SK-MEL-5 (cell line): ENCODE data around the gene BEND7. TPM values are rescaled to one million over a fixed set of nuclear protein-coding genes. Genes with fewer than 3 reads are reported as not detected.
A peak's percentile ranks its signal among the peaks of the same experiment; 100 is the strongest.

Source experiments
- DNase-seq: peaks from one replicate; pipeline ENCODE4 v3.0.0-alpha.2; 2016; ENCODE audit warnings: low read depth, low spot score
- in situ Hi-C: cut with HindIII; loops from 2 replicates; pipeline ENCODE4 v1.10.0; 2016; ENCODE audit warnings: low sequenced_read_pairs, high pct_unique_total_duplicates, low pct_unique_long_range_greater_than_20kb
- total RNA-seq: library from RNA; depleted of rRNA; stranded (reverse); fragments of >200 nt; shearing (Covaris generic); gene quantifications from 2 replicates; pipeline ENCODE4 v1.2.3, GENCODE V29; 2014

BEND7 gene
- total RNA-seq, 1 experiment from 2014 or later: 4.1 TPM

DNA sequence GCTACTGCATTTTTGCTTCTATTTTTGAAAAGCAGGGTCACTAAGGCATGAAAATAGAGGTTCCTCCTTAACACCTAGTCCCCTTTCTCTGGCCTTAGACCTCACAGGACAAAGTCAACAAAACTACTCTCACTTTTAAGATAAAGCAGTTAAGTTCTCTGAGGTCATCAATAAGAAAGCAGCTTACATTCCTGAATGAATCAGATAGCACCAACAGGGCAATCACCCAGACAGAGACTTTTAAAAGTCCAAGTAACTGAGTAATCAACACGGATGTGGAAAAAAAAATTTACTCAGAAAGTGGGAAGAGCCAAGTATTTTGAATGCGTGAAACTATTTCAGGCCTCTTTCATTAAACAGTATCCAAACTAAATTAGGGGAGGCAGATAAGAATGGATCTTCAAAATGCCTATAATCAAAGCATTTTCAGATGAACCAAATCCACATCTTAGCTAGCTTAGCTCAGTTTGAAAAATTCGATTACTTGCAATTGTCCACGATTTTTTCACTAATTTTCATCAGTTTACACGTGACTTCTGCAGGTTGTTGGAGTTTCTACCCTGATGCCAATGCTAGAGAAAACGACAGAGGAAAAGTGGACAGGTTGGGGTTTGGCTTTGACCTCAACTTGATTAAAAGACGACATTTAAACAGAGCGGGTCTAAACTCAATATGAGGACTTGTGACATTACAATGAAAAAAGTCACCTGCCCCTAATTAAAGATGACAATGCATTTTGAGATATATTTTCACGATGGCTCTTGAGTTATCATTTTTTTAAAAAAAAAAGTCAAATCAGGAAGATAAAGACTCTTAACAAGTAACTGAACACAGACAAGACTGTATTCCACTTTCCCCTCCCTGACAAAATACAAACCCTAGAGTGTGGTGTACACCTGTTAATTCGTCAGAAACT lies 1.6 kb downstream of the BEND7 start:
- in situ Hi-C loops: no loop called here
- DNase-seq: no peak

DNA sequence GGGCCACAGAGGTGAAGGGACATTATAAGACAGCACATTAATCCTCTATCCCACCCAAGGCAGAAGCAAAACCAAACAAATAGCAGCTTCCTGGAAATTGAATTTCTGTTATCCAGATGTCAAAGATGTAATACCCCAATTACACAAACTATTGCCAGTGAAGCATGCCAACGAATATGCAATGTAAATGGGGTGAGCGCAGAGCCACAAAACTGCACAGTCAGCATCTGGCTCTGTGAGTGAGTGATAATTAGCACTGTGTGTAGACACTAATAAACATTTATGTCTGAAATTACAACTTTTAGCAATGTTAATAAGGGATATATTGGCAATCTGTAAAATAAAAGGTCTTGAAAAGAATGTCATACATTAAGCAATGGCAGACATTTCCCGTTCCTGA lies 3.2 kb downstream of the BEND7 start:
- in situ Hi-C loops: no loop called here
- DNase-seq: no peak

DNA sequence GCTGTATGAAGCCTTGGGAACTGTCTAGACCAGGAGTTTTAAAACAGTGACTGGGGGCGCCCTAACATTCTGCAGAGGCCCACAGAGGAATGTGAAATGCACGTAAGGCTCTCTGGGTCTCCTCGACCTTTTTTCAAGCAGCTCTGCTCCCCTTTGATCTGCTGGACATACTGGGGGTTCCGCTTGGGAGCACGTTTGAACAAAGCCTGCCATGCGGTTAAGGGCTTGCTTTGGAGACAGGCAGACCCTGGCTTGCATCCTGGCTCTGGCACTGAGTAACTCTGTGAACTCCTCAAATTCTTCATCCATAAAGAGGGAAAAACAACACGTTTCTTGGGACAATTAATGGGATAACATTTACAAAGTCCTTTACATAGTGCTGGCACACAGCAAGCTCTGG lies 7.8 kb downstream of the BEND7 start:
- in situ Hi-C loops: no loop called here
- DNase-seq: no peak

DNA sequence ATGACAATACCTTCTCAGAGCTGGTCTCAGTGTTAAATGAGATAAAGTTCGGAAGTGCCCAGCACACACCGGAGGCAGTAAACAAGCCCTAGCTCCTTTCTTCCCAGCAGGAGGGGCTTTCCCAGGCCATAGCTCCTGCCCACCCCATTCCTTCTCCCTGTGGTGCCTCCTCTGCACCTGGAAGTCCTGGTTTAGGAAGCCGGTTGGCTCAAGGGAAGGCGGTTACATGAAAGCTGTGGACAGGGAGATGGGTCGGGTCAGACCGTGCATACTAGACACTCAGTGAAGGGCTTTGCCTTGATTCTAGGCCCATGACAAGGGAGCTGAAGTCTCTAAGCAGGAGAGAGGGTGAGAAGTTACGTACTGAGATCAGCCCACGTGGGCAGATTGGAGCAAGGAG lies 8.6 kb downstream of the BEND7 start:
- in situ Hi-C loops: no loop called here
- no peak for DNase-seq

DNA sequence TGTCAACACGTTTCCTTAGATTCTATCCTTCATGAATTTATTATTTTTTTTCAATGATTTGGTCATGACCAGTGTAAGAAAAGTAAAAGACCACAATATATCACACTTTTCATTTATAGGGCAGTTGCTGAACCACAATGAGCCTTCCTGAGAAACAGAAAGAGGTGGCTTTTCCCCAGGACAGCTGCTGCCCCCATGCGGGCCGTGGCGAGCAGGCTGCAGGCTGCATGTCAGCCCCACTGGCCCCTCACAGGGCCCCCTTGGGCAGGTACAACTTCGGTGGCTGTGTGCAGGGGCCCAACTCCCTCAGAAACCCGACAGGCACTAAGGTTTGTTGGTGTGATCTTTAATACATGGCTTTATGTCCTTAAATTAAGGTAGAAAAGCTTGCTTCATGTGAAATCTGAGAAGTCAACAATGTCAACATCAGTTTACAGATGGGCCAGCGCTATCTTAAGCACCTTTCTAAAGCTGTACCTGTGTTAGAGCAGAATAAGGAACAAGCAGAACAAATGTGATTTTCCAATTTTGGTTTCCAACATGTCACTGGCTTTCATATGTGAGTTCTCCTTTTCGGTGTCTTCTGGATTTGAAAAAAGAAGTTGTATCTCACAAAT lies 10.6 kb downstream of the BEND7 start:
- in situ Hi-C loops: no loop called here

DNA sequence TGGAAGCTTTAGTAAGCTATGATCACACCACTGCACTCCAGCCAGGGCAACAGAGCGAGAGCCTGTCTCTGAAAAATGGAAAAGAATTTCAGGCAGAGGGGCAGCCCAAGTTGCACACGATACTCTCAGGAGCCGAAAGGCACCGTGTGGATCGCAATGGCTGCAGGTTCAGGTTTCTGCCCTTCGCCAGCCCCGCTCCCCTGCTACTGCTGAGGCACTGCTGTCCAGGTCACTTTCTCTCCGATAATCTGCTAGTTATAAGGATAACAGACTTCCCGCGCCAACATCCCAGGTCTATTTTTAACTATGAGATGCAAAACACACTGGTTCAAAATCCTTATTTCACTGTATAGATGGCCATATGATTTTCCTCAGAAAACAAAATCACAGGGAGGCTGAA lies 11.1 kb downstream of the BEND7 start:
- in situ Hi-C loops: no loop called here
- DNase-seq: no peak

More for the DNA sequence above, 10.6 kb downstream of the BEND7 start:
- DNase-seq: peak; percentile 39

DNA sequence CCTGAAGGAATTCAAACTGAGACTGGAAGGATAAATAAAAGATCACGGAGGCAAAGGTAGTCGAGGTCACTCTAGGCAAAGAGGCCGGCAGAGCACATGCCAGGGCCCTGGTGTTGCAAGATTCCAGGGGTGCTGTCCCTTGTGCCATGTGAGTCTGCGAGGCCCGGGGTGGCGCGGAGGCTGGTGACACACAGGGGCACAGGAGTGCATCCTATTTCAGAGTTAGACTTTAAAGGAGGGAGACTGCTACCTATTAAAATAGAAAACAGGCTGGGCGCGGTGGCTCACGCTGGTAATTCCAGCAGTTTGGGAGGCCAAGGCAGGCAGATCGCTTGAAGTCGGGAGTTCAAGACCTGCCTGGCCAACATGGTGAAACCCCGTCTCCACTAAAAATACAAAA lies 12.6 kb downstream of the BEND7 start:
- in situ Hi-C loops: no loop called here

DNA sequence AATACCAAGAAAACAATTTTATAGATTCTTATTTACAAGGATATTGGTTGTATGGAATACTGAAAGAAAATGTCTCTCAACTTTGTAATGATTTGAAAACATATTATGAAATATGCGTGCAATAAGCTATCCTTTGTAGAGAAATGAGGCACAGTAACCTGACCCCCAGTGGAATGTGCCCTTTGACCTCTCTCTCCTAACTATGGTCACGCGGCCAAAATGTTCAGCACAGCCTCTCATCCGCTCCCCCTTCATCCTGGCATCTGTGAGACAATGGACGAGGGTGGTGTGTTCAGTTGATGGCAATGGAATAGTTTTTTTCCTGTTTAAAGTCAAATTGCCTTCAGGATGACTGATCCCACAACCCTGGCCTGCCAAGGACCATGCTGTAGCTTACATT lies 13.3 kb downstream of the BEND7 start:
- in situ Hi-C loops: no loop called here
- no peak for DNase-seq

More for the DNA sequence above, 12.6 kb downstream of the BEND7 start:
- DNase-seq: no peak

DNA sequence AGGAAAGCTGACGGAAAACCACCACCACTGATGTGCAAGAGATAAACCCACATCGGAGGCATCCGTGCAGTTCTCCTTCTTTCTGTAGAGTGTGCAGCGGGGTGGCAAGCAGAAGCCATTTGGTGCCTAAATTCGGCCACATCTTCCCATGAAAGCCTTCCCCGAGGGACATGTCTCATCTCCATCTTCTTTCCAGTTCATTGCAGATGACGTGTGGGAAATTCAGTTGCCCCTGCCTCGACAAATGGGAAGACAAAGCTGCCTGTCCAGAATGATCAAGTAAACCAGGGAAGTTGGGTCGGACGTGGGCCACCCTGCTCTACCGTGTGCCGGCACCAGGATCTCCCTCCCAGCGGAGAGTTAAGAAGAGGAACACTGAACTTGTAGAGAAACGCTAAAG lies 14.5 kb downstream of the BEND7 start:
- in situ Hi-C loops: no loop called here

DNA sequence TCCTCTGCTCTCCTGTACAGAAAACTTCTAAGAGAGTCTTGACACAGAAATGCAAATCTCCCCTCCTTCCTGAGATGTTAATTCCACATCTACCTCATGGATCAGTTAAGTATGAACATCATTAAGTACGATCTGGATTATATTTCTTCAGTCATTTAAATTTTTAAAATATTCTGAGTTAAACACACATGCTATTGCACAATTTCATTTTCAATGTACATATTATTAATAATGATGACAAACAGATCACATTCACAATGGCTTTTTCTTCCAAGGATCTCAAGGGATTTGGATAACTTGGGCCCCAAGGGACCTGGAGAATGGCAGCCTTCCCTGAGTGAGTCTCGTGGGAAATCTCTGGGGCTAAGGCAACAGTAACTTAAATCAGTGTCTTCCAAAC lies 16.2 kb downstream of the BEND7 start:
- DNase-seq: peak; percentile 20
- in situ Hi-C loops: no loop called here

More for the DNA sequence above, 14.5 kb downstream of the BEND7 start:
- DNase-seq: no peak

DNA sequence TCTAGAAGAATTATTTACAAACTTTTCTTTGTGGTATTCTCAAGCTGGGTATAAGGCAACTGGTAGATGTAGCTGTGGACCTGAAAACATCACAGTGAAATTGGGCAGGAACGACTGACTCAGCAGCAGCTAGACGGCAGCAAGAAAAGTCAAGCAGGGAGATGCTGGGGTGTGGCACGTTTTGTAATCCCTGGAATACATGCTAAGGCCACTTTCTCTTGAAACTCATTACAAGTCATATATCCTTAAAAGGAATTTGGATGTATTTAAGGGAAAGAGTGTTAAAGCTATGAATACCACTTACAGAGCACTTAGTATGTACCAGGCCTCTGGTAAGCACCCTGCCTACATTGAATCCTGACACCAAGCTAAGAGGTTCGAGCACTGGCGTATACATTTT lies 17.4 kb downstream of the BEND7 start:
- in situ Hi-C loops: no loop called here
- DNase-seq: no peak

DNA sequence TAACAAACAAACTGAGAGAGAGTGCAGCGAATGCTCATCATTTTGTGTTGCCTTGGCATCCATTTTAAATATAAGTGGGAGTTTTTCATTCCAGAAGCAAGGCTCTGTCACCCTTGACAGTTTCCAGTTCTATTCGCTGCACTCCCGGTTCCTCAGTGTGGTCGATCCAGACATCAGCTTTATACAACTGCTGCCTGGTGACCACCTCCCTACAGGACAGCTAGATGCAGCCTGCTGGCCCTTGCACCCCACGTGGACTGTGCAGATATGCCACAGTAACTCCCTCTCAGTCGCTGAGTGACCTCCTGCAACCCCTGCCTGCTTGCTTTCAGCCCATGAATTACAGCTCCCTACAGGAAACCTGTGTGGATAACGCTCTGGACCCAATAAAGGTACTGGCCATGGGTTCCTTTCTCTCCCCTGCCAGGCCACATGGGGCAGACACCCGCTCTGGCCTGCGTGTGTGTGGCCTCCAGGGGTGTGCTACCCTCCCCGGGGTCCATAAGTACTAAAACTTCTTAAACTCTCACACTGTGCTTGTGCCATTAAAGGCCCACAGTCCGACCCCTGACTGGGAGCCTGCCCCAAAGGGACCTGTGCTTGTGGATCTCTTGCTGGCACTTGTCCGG lies 23.6 kb downstream of the BEND7 start:
- in situ Hi-C loops: no loop called here
- DNase-seq: no peak

DNA sequence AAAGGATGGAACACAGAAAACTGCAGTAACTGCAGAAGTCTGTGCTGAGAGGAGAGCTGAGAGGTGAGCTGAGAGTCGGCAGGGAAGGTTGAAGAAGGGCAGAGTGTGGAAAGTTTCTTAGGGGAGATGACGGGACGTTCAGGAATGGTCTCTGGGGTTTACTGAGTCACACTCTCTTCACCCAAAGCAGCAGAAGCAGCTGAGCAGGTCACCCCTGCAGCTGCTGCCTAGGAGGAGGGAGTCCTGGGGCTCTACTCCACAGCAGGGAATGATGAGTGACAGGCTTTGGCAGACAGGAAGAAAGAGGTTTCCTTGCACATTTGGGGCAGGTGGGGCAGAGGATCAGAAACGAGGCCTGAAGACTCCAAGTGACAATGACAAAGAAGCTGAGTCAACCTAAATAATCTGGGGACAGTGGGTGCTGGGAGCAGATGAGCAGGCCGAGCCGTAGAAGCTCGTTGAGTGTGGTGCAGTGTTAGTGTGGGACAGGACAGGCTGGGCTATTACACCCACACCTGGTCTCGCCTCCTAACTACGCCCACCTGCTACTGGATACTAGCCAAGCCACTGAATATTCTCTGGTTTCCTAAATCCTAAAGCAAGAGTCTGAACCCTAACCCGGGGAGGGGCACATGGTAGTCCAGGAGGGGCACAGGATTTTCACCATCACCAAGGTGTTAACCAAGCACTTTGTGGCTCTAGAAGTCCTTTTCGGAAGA lies 24.9 kb downstream of the BEND7 start:
- no peak for DNase-seq
- in situ Hi-C loops: no loop called here

DNA sequence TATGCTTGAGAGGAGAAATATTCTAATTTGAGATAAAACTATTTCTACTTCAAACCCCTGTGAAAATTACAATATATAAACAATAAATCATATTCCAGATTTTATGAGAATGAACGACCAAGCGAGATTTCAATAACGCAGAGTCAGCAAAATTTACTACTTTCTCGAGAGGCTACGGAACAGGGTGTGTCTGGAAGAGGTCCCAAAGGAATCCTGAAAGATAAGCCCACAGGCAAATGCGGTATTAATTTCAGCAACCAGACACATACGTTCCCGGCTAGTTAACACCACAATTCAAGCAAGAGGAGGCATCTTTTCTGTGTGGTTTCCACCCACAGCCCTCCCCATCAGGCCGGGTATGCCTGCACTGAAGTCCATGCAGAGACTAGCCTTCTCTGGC lies 26.4 kb downstream of the BEND7 start:
- in situ Hi-C loops: no loop called here
- DNase-seq: no peak

DNA sequence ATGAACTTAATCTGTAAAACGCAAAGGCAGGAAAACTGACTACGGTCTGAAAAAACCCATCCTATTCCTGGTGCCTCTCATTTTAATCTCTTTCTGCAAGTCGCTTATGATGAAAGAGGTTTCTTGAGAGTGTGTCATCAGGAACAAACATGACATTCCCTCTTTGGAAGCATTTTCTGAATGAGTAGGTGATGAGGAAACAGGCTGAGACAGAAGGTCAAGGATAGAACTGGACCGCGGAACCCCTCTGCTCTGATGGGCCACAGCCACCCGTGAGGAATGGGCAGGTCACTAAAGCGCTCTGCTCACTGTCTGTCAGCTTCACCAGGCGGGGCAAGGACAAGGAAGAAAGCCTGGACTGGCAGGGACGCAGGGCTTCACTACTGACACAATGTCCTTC lies 28.6 kb downstream of the BEND7 start:
- in situ Hi-C loops: no loop called here
- no peak for DNase-seq

DNA sequence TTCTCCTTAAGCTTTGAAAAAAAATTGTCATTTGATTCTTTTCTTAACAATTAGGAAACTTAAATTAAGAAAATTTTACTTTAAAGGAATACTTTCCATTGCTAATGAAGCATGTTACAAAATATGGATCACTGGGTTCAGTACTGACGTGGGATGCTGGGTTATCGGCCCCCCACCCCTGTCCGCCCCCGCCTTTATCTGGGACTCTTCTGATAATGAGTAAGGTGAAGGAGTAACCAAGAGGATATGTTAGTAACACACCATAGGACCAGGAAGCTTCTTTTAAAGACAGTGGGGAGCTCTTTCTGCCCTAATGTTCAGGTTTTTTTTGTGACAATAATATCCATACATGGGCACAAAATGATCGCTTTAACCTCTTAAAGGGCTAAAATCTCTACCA lies 29.7 kb downstream of the BEND7 start:
- no peak for DNase-seq
- in situ Hi-C loops: no loop called here

DNA sequence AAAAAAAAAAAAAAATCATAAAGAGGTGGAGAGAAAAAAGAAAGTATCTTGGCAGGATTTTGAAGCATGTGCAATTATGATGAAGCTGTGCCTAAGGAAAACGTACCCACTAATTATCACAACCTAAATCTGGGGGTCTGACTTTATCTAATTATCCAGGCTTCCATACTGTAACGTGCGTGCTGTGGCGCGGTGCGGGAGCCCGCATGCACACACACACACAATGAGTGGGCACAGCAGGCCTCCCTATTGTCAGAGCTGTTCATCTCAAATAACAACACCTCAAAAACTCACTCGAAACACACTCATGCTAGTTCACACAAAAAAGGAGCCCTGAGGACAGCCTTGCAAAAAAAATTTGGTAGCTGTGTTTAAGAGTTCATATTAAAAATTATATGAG lies 31.9 kb downstream of the BEND7 start:
- DNase-seq: no peak
- in situ Hi-C loops: no loop called here

DNA sequence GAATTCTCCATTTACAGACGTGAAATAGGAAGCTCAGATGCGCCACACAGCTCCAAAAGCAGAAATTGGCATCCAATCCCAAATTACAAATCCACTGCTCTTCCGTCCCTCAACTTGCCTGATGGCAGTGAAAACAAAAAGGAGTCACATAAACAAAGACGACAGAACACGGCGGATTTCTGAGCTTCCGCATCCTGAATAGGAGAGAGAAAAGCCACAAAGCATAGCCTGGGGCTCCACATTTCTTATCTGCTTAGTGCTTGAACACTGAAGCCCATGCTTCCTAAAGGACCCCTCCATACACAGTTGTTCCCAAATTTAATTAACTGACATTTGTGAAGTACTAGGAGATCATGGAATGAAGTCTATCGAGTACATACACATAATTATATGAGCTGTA lies 32.6 kb downstream of the BEND7 start:
- in situ Hi-C loops: no loop called here
- DNase-seq: no peak
